Activated T-helper 1 cell treated with anti-CD3 and anti-CD28 coated beads, Interleukin-12 subunit alpha, Interleukin-12 subunit beta, Interleukin-2, Interleukin-4 antibody, amounts not matched to agents 30 ng/mL and 10 ng/mL and 1 ng/mL, durations not matched to agents 14 hours and 24 hours and 36 hours (primary cell): ENCODE data around the gene GALNT14. TPM values are rescaled to one million over a fixed set of nuclear protein-coding genes. Genes with fewer than 3 reads are reported as not detected.

ENCODE experiments used
- DNase-seq: peaks from one replicate; pipeline ENCODE4 v3.0.0; 2021; ENCODE audit warnings: low spot score
- H3K27ac Mint-ChIP-seq: one replicate; pipeline ENCODE4 v1.8.0; 2021; ENCODE audit warnings: mild to moderate bottlenecking, mixed read lengths
- H3K27me3 Mint-ChIP-seq: one replicate; pipeline ENCODE4 v1.8.0; 2022; ENCODE audit warnings: mild to moderate bottlenecking, moderate library complexity, mixed read lengths; ENCODE audit not compliant: insufficient read depth
- H3K36me3 Mint-ChIP-seq: one replicate; pipeline ENCODE4 v1.8.0; 2021; ENCODE audit warnings: low read depth, mixed read lengths
- H3K4me1 Mint-ChIP-seq: one replicate; pipeline ENCODE4 v1.8.0; 2021; ENCODE audit warnings: low read depth, mixed read lengths
- H3K4me3 Mint-ChIP-seq: one replicate; pipeline ENCODE4 v1.8.0; 2021; ENCODE audit warnings: mild to moderate bottlenecking, moderate library complexity, mixed read lengths
- H3K9me3 Mint-ChIP-seq: one replicate; pipeline ENCODE4 v1.8.0; 2021; ENCODE audit warnings: mixed read lengths
- intact Hi-C: fragments of 100-400 bp; cut with micrococcal nuclease; formaldehyde crosslinking; loops from one replicate; pipeline ENCODE4 v1.15.1; 2024
- total RNA-seq: library from RNA; stranded (reverse); gene quantifications from 2 replicates; pipeline ENCODE4 v1.2.3, GENCODE V29; 2022

GALNT14 gene
- total RNA-seq, 1 donor from 2014 or later = 0.21 TPM

GRCh38 chr2:31075431-31075830, 62.8 kb downstream of the GALNT14 start:
- no peaks in the 10 kb centered on the region for H3K4me1 Mint-ChIP-seq
- no peak overlapping the region for H3K27ac Mint-ChIP-seq
- H3K27me3 Mint-ChIP-seq = no peaks in the 10 kb centered on the region
- no peak for DNase-seq
- intact Hi-C loops = no loop called here
- no peak overlapping the region for H3K4me3 Mint-ChIP-seq
- H3K9me3 Mint-ChIP-seq = no peaks in the 10 kb centered on the region
- H3K36me3 Mint-ChIP-seq = no peaks in the 10 kb centered on the region

GRCh38 chr2:31071741-31072140, 66.5 kb downstream of the GALNT14 start:
- H3K4me1 Mint-ChIP-seq = no peaks in the 10 kb centered on the region
- intact Hi-C loops = no loop called here
- DNase-seq = no peak
- H3K9me3 Mint-ChIP-seq = no peaks in the 10 kb centered on the region
- no peaks in the 10 kb centered on the region for H3K36me3 Mint-ChIP-seq
- H3K27ac Mint-ChIP-seq = no peak overlapping the region
- H3K27me3 Mint-ChIP-seq = no peaks in the 10 kb centered on the region
- no peak overlapping the region for H3K4me3 Mint-ChIP-seq

- Mint-ChIP-seq H3K4me3 (no peak overlapping the region), H3K27me3 (no peaks in the 10 kb centered on the region), H3K4me1 (no peaks in the 10 kb centered on the region), H3K27ac (no peak overlapping the region), H3K36me3 (no peaks in the 10 kb centered on the region), H3K9me3 (no peaks in the 10 kb centered on the region)
- intact Hi-C loops = no loop called here
- DNase-seq = no peak
Observed at GRCh38 chr2:31070339-31071125, 67.7 kb downstream of the GALNT14 start.

GRCh38 chr2:31069643-31070325, 68.5 kb downstream of the GALNT14 start:
- DNase-seq = no peak
- H3K36me3 Mint-ChIP-seq = no peaks in the 10 kb centered on the region
- H3K9me3 Mint-ChIP-seq = no peaks in the 10 kb centered on the region
- no peak overlapping the region for H3K27ac Mint-ChIP-seq
- intact Hi-C loops = no loop called here
- H3K27me3 Mint-ChIP-seq = no peaks in the 10 kb centered on the region
- no peaks in the 10 kb centered on the region for H3K4me1 Mint-ChIP-seq
- no peak overlapping the region for H3K4me3 Mint-ChIP-seq

GRCh38 chr2:31067259-31067658, 71.0 kb downstream of the GALNT14 start:
- intact Hi-C loops = no loop called here
- no peaks in the 10 kb centered on the region for H3K27me3 Mint-ChIP-seq
- no peak overlapping the region for H3K27ac Mint-ChIP-seq
- no peak overlapping the region for H3K4me3 Mint-ChIP-seq
- no peaks in the 10 kb centered on the region for H3K4me1 Mint-ChIP-seq
- H3K36me3 Mint-ChIP-seq = no peaks in the 10 kb centered on the region
- H3K9me3 Mint-ChIP-seq = no peaks in the 10 kb centered on the region
- DNase-seq = no peak

GRCh38 chr2:31066551-31066950, 71.7 kb downstream of the GALNT14 start:
- Mint-ChIP-seq H3K36me3 (no peaks in the 10 kb centered on the region), H3K27me3 (no peaks in the 10 kb centered on the region), H3K9me3 (no peaks in the 10 kb centered on the region), H3K27ac (no peak overlapping the region), H3K4me1 (no peaks in the 10 kb centered on the region), H3K4me3 (no peak overlapping the region)
- intact Hi-C loops = no loop called here
- no peak for DNase-seq

GRCh38 chr2:31066086-31066485, 72.2 kb downstream of the GALNT14 start:
- no peak overlapping the region for H3K4me3 Mint-ChIP-seq
- no peaks in the 10 kb centered on the region for H3K4me1 Mint-ChIP-seq
- no peak overlapping the region for H3K27ac Mint-ChIP-seq
- no peaks in the 10 kb centered on the region for H3K9me3 Mint-ChIP-seq
- intact Hi-C loops = no loop called here
- H3K27me3 Mint-ChIP-seq = no peaks in the 10 kb centered on the region
- no peaks in the 10 kb centered on the region for H3K36me3 Mint-ChIP-seq
- no peak for DNase-seq

GRCh38 chr2:31065356-31065755, 72.9 kb downstream of the GALNT14 start:
- intact Hi-C loops = no loop called here
- Mint-ChIP-seq H3K36me3 (no peaks in the 10 kb centered on the region), H3K4me3 (no peak overlapping the region)

GRCh38 chr2:31060397-31060796, 77.8 kb downstream of the GALNT14 start:
- H3K9me3 Mint-ChIP-seq = no peaks in the 10 kb centered on the region
- no peak for DNase-seq
- no peaks in the 10 kb centered on the region for H3K4me1 Mint-ChIP-seq
- no peak overlapping the region for H3K27ac Mint-ChIP-seq
- intact Hi-C loops = no loop called here
- no peaks in the 10 kb centered on the region for H3K36me3 Mint-ChIP-seq
- no peaks in the 10 kb centered on the region for H3K27me3 Mint-ChIP-seq
- H3K4me3 Mint-ChIP-seq = no peak overlapping the region

More at GRCh38 chr2:31065356-31065755, 72.9 kb downstream of the GALNT14 start:
- H3K4me1 Mint-ChIP-seq = no peaks in the 10 kb centered on the region
- no peak overlapping the region for H3K27ac Mint-ChIP-seq
- no peaks in the 10 kb centered on the region for H3K27me3 Mint-ChIP-seq
- no peak for DNase-seq
- no peaks in the 10 kb centered on the region for H3K9me3 Mint-ChIP-seq

GRCh38 chr2:31058096-31059035, 79.9 kb downstream of the GALNT14 start:
- no peaks in the 10 kb centered on the region for H3K36me3 Mint-ChIP-seq
- no peaks in the 10 kb centered on the region for H3K27me3 Mint-ChIP-seq
- intact Hi-C loops = no loop called here
- no peak overlapping the region for H3K4me3 Mint-ChIP-seq
- H3K4me1 Mint-ChIP-seq = no peaks in the 10 kb centered on the region
- no peaks in the 10 kb centered on the region for H3K9me3 Mint-ChIP-seq
- no peak for DNase-seq
- no peak overlapping the region for H3K27ac Mint-ChIP-seq

GRCh38 chr2:31057691-31058090, 80.5 kb downstream of the GALNT14 start:
- H3K4me1 Mint-ChIP-seq = no peaks in the 10 kb centered on the region
- no peaks in the 10 kb centered on the region for H3K9me3 Mint-ChIP-seq
- H3K36me3 Mint-ChIP-seq = no peaks in the 10 kb centered on the region
- no peak overlapping the region for H3K4me3 Mint-ChIP-seq
- H3K27me3 Mint-ChIP-seq = no peaks in the 10 kb centered on the region
- H3K27ac Mint-ChIP-seq = no peak overlapping the region
- intact Hi-C loops = no loop called here
- DNase-seq = no peak

GRCh38 chr2:31055938-31056337, 82.3 kb downstream of the GALNT14 start:
- H3K27me3 Mint-ChIP-seq = no peaks in the 10 kb centered on the region
- H3K4me1 Mint-ChIP-seq = peaks cover 7% of the 10 kb centered on the region
- H3K9me3 Mint-ChIP-seq = no peaks in the 10 kb centered on the region
- H3K27ac Mint-ChIP-seq = no peak overlapping the region
- H3K36me3 Mint-ChIP-seq = no peaks in the 10 kb centered on the region
- no peak overlapping the region for H3K4me3 Mint-ChIP-seq
- intact Hi-C loops = no loop called here
- no peak for DNase-seq
